ENCODE measurements around the gene SETD3.

Gene SETD3

GRCh38 chr14:99450266-99450665 lies 30.4 kb downstream of the SETD3 start:
- H3K4me1 ChIP-seq: no peaks in the 10 kb centered on the region
- H3K4me3 ChIP-seq (ENCODE audit: low read depth, low read length): no peak overlapping the region
- DNase-seq: no peak
- H3K36me3 ChIP-seq: peaks cover 31% of the 10 kb centered on the region
- H3K27me3 ChIP-seq: no peaks in the 10 kb centered on the region
- H3K9me3 ChIP-seq: no peaks in the 10 kb centered on the region
- no peak for TF ChIP-seq CTCF (IDR thresholded peaks at IDR 0.05; ENCODE audit: low read depth, low read length)

- no peak for DNase-seq
- peaks cover 39% of the 10 kb centered on the region for H3K36me3 ChIP-seq
- no peaks in the 10 kb centered on the region; the same call in 1 of the 2 replicates for H3K4me1 ChIP-seq
- no peaks in the 10 kb centered on the region for H3K9me3 ChIP-seq
- H3K27me3 ChIP-seq: no peaks in the 10 kb centered on the region
- no peak overlapping the region for H3K4me3 ChIP-seq (ENCODE audit: low read depth, low read length)
- TF ChIP-seq CTCF (IDR thresholded peaks at IDR 0.05; ENCODE audit: low read depth, low read length): no peak
These were observed 32.9 kb downstream of the SETD3 start for GRCh38 chr14:99447739-99448138.

GRCh38 chr14:99445931-99446330 lies 34.7 kb downstream of the SETD3 start:
- Histone ChIP-seq H3K36me3 (peaks cover 27% of the 10 kb centered on the region), H3K27me3 (no peaks in the 10 kb centered on the region), H3K9me3 (no peaks in the 10 kb centered on the region), H3K4me3 (ENCODE audit: low read depth, low read length) (no peak overlapping the region), H3K4me1 (no peaks in the 10 kb centered on the region; the same call in 1 of the 2 replicates)
- no peak for DNase-seq
- no peak for TF ChIP-seq CTCF (IDR thresholded peaks at IDR 0.05; ENCODE audit: low read depth, low read length)

- Histone ChIP-seq H3K4me1 (no peaks in the 10 kb centered on the region; the same call in 1 of the 2 replicates), H3K27me3 (no peaks in the 10 kb centered on the region), H3K9me3 (no peaks in the 10 kb centered on the region), H3K4me3 (ENCODE audit: low read depth, low read length) (no peak overlapping the region), H3K36me3 (peaks cover 13% of the 10 kb centered on the region)
- DNase-seq: no peak
- no peak for TF ChIP-seq CTCF (IDR thresholded peaks at IDR 0.05; ENCODE audit: low read depth, low read length)
These were observed 38.7 kb downstream of the SETD3 start for GRCh38 chr14:99441918-99442317.

- Histone ChIP-seq H3K4me1 (no peaks in the 10 kb centered on the region; the same call in 1 of the 2 replicates), H3K36me3 (peaks cover 13% of the 10 kb centered on the region), H3K9me3 (no peaks in the 10 kb centered on the region), H3K4me3 (ENCODE audit: low read depth, low read length) (no peak overlapping the region), H3K27me3 (no peaks in the 10 kb centered on the region)
- TF ChIP-seq CTCF (IDR thresholded peaks at IDR 0.05; ENCODE audit: low read depth, low read length): peak; percentile 40
- DNase-seq: peak; percentile 31
These were observed 39.3 kb downstream of the SETD3 start for GRCh38 chr14:99441157-99441870.

- DNase-seq: no peak
- Histone ChIP-seq H3K4me3 (ENCODE audit: low read depth, low read length) (no peak overlapping the region), H3K4me1 (no peaks in the 10 kb centered on the region; the same call in 1 of the 2 replicates), H3K9me3 (no peaks in the 10 kb centered on the region), H3K27me3 (no peaks in the 10 kb centered on the region), H3K36me3 (peaks cover 13% of the 10 kb centered on the region)
- peak; percentile 23; the same call in 1 of the 2 replicates for TF ChIP-seq CTCF (IDR thresholded peaks at IDR 0.05; ENCODE audit: low read depth, low read length)
These were observed 40.4 kb downstream of the SETD3 start for GRCh38 chr14:99440278-99440677.
